Right lobe of liver (tissue), 6 donors: ENCODE measurements around the gene TTC23. TPM values are rescaled to one million over a fixed set of nuclear protein-coding genes. Genes with fewer than 3 reads are reported as not detected.

Experiments
- ATAC-seq, 4 donors: fragments of 200-7000 bp; cut with Tn5 transposase; one replicate each; pipeline ENCODE4 v1.9.1; 2020; ENCODE audit warnings: mild to moderate bottlenecking in 4 of 4, moderate library complexity in 4 of 4
- DNase-seq, 3 donors: peaks; one replicate each; pipeline ENCODE4 v3.0.0-alpha.2; 2020
- H3K27ac ChIP-seq, 3 donors: fragments of 200-600 bp; one replicate each; pipeline ENCODE4 v1.8.0; 2022
- H3K27me3 ChIP-seq, 2 donors: fragments of 200-600 bp; one replicate each; pipeline ENCODE4 v1.8.0; 2022
- H3K36me3 ChIP-seq, 4 donors: fragments of 200-600 bp; sonication (generic) in 1 of 4; one replicate each; pipeline versions ENCODE4 v1.5.1 to v1.8.0; 2017 to 2022; ENCODE audit warnings: control low read depth in 1 of 4
- H3K4me1 ChIP-seq, 4 donors: fragments of 200-600 bp; sonication (generic) in 1 of 4; one replicate each; pipeline versions ENCODE4 v1.5.1 to v1.8.0; 2017 to 2022; ENCODE audit warnings: control low read depth in 1 of 4
- H3K4me3 ChIP-seq, 3 donors: fragments of 200-600 bp; one replicate each; pipeline ENCODE4 v1.8.0; 2022
- H3K9me3 ChIP-seq, 4 donors: fragments of 200-600 bp; sonication (generic) in 1 of 4; one replicate each; pipeline versions ENCODE4 v1.5.1 to v1.8.0; 2017 to 2022; ENCODE audit warnings: control low read depth in 1 of 4
- CTCF ChIP-seq, 4 donors: fragments of 200-600 bp in 3 of 4; fragments of 450-650 bp in 1 of 4; IDR thresholded peaks; one replicate each; pipeline versions ENCODE4 v1.5.1 to v1.8.0; 2016 to 2022; ENCODE audit warnings: antibody characterized with exemption in 4 of 4, mild to moderate bottlenecking in 2 of 4
- POLR2A ChIP-seq: fragments of 450-650 bp; IDR thresholded peaks from one replicate; pipeline ENCODE4 v1.6.1; 2017; ENCODE audit warnings: antibody characterized with exemption, mild to moderate bottlenecking
- WGBS: methylation state at CpG from one replicate; pipeline ENCODE4 v1.1.6; 2018; ENCODE audit warnings: low coverage, low lambda C conversion rate; ENCODE audit not compliant: insufficient coverage; ENCODE audit errors: missing lambda C conversion rate; 5-methylcytosine and 5-hydroxymethylcytosine counted together
- intact Hi-C, 2 donors: fragments of 100-400 bp; cut with DNase I; formaldehyde crosslinking; loops; one replicate each; pipeline versions ENCODE4 v1.11.2 to v1.14.1; 2022
- total RNA-seq, 6 experiments: library from RNA; depleted of rRNA in 2 of 6; stranded (reverse); fragments of >200 nt in 2 of 6; fragmentation: NEBNext Ultra II Directional in 3 of 6; extraction: Animal tissue kit (Norgen Biotek cat#: 25700) in 3 of 6; gene quantifications; one replicate each; pipeline versions ENCODE4 v1.1.0 to v1.2.4, GENCODE V29; 2016 to 2023
- donor health status: DM: no; HTN: yes; CAD: no.
- donor health status: DM: no; HTN: no; CAD: no.
- donor health status: DM: no; HTN: no; CAD: no.
- donor health status: DM: no; HTN: yes; CAD: no.
- donor health status: DM: no; HTN: yes; CAD: no.

Gene TTC23
- total RNA-seq, 6 experiments from 2014 or later: 6.1 to 18.4 (median 9.1) TPM

GRCh38 chr15:99151156-99151555 lies 98.2 kb downstream of the TTC23 start:
- TF ChIP-seq POLR2A (no peak), CTCF (IDR thresholded peaks at IDR 0.05) (no peak)
- Histone ChIP-seq H3K4me3 (no peak overlapping the region), H3K9me3 (no peaks in the 10 kb centered on the region), H3K36me3 (peaks cover 0 to 4% (median 1%) of the 10 kb centered on the region in 4 donors), H3K27me3 (no peaks in the 10 kb centered on the region), H3K4me1 (peaks cover 0 to 28% (median 4%) of the 10 kb centered on the region in 4 donors), H3K27ac (no peak overlapping the region)
- intact Hi-C loops: no loop called here
- DNase-seq: no peak
- no peak for ATAC-seq
- WGBS: 90% methylated on average over 2 of the region's 2 CpGs

- Histone ChIP-seq H3K9me3 (no peaks in the 10 kb centered on the region), H3K36me3 (peaks cover 0 to 4% (median 1%) of the 10 kb centered on the region in 4 donors), H3K4me1 (peaks cover 0 to 16% (median 4%) of the 10 kb centered on the region in 4 donors), H3K27ac (no peak overlapping the region), H3K27me3 (no peaks in the 10 kb centered on the region), H3K4me3 (no peak overlapping the region)
- ATAC-seq: no peak
- DNase-seq: peak in 1 of 3 donors; percentile 33
- intact Hi-C loops: no loop called here
- TF ChIP-seq POLR2A (no peak), CTCF (IDR thresholded peaks at IDR 0.05) (no peak)
- WGBS: 100% methylated on average over 1 of the region's 4 CpGs
Observed at GRCh38 chr15:99149366-99149765, 100.0 kb downstream of the TTC23 start.

- no peaks in the 10 kb centered on the region for H3K27me3 ChIP-seq
- WGBS: 80% methylated on average over 2 of the region's 7 CpGs
- no peaks in the 10 kb centered on the region for H3K9me3 ChIP-seq
- H3K36me3 ChIP-seq: peaks cover 0 to 4% (median 1%) of the 10 kb centered on the region in 4 donors
- no peak for TF ChIP-seq POLR2A
- no peak for TF ChIP-seq CTCF (IDR thresholded peaks at IDR 0.05)
- ATAC-seq (no peak), DNase-seq (peak in 1 of 3 donors; percentile 28)
- intact Hi-C loops: no loop called here
- no peak overlapping the region for H3K27ac ChIP-seq
- no peak overlapping the region for H3K4me3 ChIP-seq
- H3K4me1 ChIP-seq: peaks cover 0 to 15% (median 7%) of the 10 kb centered on the region in 4 donors
Observed at GRCh38 chr15:99148851-99149276, 100.5 kb downstream of the TTC23 start.

- Histone ChIP-seq H3K27ac (no peak overlapping the region), H3K9me3 (no peaks in the 10 kb centered on the region), H3K27me3 (no peaks in the 10 kb centered on the region), H3K36me3 (peaks cover 0 to 4% (median 1%) of the 10 kb centered on the region in 4 donors), H3K4me3 (no peak overlapping the region), H3K4me1 (peaks cover 0 to 14% (median 10%) of the 10 kb centered on the region in 4 donors)
- ATAC-seq (no peak), DNase-seq (no peak)
- intact Hi-C loops: no loop called here
- TF ChIP-seq POLR2A (no peak), CTCF (IDR thresholded peaks at IDR 0.05) (no peak)
- WGBS: no CpG with 5 or more reads among the region's 5 CpGs
Observed at GRCh38 chr15:99146661-99147060, 102.7 kb downstream of the TTC23 start.

GRCh38 chr15:99145778-99146177 lies 103.6 kb downstream of the TTC23 start:
- H3K27me3 ChIP-seq: no peaks in the 10 kb centered on the region
- peaks cover 0 to 4% (median 0%) of the 10 kb centered on the region in 4 donors for H3K36me3 ChIP-seq
- peaks cover 0 to 14% (median 10%) of the 10 kb centered on the region in 4 donors for H3K4me1 ChIP-seq
- ATAC-seq (no peak), DNase-seq (no peak)
- no peak overlapping the region for H3K4me3 ChIP-seq
- no peak for TF ChIP-seq CTCF (IDR thresholded peaks at IDR 0.05)
- TF ChIP-seq POLR2A: no peak
- 70% methylated on average over 3 of the region's 6 CpGs for WGBS
- no peaks in the 10 kb centered on the region for H3K9me3 ChIP-seq
- no peak overlapping the region for H3K27ac ChIP-seq
- intact Hi-C loops: no loop called here
